Measurements from ENCODE around the gene CAMK2B. TPM values are rescaled to one million over a fixed set of nuclear protein-coding genes. Genes with fewer than 3 reads are reported as not detected.

The CAMK2B gene
- total RNA-seq, 4 donors from 2014 or later, result 7.0 to 19.3 (median 18.5) TPM

DNA sequence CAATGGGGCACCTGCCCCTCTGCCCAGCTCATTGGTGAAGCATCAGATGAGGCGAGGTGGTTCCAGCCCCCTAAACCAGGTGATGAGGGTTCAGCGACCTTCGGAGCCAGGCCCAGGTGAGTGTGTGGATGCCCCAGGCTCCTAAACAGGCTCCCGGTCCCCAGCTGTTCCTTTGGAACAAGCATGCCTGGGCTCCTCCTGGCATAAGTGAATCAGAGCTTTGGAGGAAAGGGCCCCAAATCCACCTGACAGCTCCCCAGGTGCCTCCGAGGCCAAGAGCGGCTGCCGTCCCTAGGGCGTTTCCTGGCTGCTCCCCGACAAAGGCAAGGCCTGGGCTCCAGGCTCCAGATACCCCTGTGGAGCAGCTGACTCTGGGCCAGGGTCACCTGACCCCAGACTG is 63.4 kb downstream of the CAMK2B start:
- WGBS, 2 donors, result no CpG with 5 or more reads among the region's 9 CpGs
- no peaks in the 10 kb centered on the region for H3K9me3 ChIP-seq
- no peaks in the 10 kb centered on the region for H3K27me3 ChIP-seq
- no peak overlapping the region for H3K27ac ChIP-seq
- no peak for DNase-seq
- intact Hi-C loops (cut with DNase I), result no loop called here
- H3K4me3 ChIP-seq (replicated peaks in 1 of 3), result no peak overlapping the region
- no peaks in the 10 kb centered on the region for H3K36me3 ChIP-seq
- H3K4me1 ChIP-seq, result peaks cover 0 to 20% of the 10 kb centered on the region in 2 donors
- no peak for TF ChIP-seq POLR2A (IDR thresholded peaks at IDR 0.05)
- TF ChIP-seq, protein P1, sequence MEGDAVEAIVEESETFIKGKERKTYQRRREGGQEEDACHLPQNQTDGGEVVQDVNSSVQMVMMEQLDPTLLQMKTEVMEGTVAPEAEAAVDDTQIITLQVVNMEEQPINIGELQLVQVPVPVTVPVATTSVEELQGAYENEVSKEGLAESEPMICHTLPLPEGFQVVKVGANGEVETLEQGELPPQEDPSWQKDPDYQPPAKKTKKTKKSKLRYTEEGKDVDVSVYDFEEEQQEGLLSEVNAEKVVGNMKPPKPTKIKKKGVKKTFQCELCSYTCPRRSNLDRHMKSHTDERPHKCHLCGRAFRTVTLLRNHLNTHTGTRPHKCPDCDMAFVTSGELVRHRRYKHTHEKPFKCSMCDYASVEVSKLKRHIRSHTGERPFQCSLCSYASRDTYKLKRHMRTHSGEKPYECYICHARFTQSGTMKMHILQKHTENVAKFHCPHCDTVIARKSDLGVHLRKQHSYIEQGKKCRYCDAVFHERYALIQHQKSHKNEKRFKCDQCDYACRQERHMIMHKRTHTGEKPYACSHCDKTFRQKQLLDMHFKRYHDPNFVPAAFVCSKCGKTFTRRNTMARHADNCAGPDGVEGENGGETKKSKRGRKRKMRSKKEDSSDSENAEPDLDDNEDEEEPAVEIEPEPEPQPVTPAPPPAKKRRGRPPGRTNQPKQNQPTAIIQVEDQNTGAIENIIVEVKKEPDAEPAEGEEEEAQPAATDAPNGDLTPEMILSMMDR (IDR thresholded peaks at IDR 0.05), result no peak

DNA sequence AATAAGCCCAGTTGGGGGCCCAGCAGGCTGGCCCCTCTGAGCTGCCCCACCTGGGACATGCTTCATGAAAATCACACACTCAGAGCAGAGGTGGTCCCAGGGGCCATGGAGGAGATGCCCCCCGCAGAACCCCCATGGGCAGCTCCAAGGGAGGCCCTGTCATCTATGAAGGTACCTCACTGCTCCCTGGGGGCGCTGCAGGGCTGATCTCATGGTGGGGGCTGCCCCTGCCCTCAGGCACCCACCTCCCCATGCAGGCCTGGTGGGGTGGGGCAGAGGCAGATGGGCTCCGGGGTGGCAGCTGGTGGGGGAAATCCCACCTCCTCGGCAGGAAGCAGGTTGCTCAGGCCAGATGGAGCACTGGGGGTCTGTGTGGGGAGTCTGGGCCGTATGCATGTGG is 64.2 kb downstream of the CAMK2B start:
- Histone ChIP-seq H3K4me1 (peaks cover 0 to 20% of the 10 kb centered on the region in 2 donors), H3K4me3 (replicated peaks in 1 of 3) (no peak overlapping the region), H3K36me3 (no peaks in the 10 kb centered on the region), H3K27ac (no peak overlapping the region), H3K27me3 (no peaks in the 10 kb centered on the region), H3K9me3 (no peaks in the 10 kb centered on the region)
- intact Hi-C loops (cut with DNase I), result no loop called here
- no peak for DNase-seq
- TF ChIP-seq, protein P1 (IDR thresholded peaks at IDR 0.05), result no peak
- no peak for TF ChIP-seq POLR2A (IDR thresholded peaks at IDR 0.05)
- 72 to 92% methylated on average over 3 of the region's 5 CpGs for WGBS, 2 donors

DNA sequence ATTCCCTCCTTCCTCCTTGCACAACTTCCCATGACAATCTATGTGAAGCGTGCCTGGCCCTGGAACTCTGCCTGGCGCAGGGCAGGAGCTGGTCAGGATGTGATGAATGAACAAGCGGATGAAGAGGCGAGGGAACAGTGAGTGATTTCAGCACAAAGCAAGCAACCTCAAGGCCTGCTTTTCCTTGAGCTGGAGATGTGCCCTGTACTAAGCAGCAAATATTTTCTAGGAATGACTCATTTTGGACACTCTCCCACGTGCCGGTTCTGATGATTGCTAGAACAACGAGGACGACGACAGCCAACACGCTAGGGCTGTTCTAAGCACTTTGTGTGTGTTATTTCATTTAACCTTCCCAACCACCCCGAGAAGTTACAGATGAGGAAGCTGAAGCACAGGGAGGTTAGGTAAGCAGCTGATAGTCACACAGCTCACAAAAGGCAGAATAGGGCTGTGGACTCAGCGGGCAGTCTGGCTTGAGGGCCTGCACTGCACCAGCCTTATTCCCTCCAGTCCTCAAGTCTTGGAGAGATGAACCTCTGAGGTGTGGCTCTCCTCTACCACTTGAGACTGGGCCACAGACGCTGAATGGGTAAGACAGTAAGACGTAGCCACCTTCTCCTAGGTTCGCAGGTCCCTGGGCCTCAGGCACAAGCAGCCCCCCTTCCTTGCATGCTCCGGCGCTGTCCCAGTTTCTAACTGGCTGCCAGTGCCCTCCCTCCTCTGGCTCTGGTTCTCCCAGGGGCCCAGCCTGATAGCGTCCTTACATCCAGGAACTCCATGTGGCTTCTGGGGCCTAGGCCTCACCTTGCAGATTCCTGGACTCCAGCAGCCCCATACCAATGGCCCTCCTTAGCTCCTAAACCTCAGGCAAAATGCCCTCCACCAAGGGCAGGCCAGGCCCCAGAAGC is 65.6 kb downstream of the CAMK2B start:
- H3K27me3 ChIP-seq, result no peaks in the 10 kb centered on the region
- H3K27ac ChIP-seq, result no peak overlapping the region
- no peaks in the 10 kb centered on the region for H3K9me3 ChIP-seq
- H3K4me3 ChIP-seq (replicated peaks in 1 of 3), result no peak overlapping the region
- intact Hi-C loops (cut with DNase I), result no loop called here
- no peaks in the 10 kb centered on the region for H3K36me3 ChIP-seq
- TF ChIP-seq, protein P1 (IDR thresholded peaks at IDR 0.05), result no peak
- TF ChIP-seq POLR2A (IDR thresholded peaks at IDR 0.05), result no peak
- peak; percentile 8 to 21 for DNase-seq
- 69 to 84% methylated on average over 13 to 18 of the region's 18 CpGs for WGBS, 2 donors
- peaks cover 0 to 20% of the 10 kb centered on the region in 2 donors for H3K4me1 ChIP-seq

DNA sequence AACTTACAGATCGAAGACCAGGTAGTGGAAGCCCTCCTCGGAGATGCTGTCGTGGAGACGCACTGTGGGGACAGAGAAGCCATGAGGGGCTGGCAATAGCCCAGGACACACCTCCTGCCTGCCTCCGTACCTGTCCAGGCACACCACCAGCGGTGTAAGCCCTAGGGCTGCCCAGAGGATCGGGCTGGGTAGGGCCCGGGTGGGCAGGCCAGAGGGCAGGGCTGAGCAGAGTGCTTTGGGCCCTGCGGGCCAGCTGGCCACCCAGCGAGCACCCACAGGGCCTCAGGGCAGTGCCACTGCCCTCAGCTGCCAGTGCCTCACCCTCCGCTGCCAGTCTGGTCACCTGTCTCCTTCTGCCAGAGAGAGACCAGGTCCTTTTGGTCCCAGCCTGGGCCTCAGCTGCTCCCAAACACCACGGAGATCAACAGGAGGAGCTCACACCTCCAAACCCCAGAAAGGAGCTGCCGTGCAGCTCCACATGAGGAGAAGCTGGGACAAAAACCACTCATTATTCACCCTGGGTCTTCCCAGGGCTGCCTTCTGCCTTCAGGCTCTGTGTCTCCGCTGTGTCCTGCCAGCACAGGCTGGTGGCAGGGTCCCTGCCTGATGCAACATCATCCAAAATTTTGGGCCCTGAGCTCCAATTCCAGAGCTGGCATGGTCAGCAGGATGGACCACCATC is 66.4 kb downstream of the CAMK2B start:
- no peak for TF ChIP-seq POLR2A (IDR thresholded peaks at IDR 0.05)
- TF ChIP-seq, protein P1 (IDR thresholded peaks at IDR 0.05), result no peak
- Histone ChIP-seq H3K9me3 (no peaks in the 10 kb centered on the region), H3K27me3 (no peaks in the 10 kb centered on the region), H3K36me3 (no peaks in the 10 kb centered on the region), H3K27ac (peak overlapping the region in 2 of 3 donors; percentile 24 to 57), H3K4me3 (replicated peaks in 1 of 3) (no peak overlapping the region), H3K4me1 (peaks cover 0 to 20% of the 10 kb centered on the region in 2 donors)
- whole genome bisulfite sequencing, 2 donors, result 89 to 90% methylated on average over 8 to 10 of the region's 14 CpGs
- DNase-seq, result no peak
- intact Hi-C loops (cut with DNase I), result no loop called here

DNA sequence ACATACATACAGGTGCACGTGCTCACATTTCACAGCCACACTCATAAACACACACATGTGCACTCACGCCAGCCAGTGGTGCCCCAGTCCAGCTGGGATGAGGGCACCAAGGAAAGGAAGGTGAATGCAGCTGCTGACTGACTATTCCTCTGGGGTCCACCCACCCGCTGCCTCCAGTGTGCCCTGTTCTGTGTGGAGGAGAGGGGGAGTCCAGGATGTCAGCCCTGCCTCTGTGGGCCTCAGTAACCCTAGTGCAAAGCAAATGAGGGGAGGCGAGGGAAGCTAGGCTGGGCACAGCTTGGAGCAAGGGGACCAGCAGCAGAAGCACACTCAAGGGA is 67.0 kb downstream of the CAMK2B start:
- H3K4me3 ChIP-seq (replicated peaks in 1 of 3), result no peak overlapping the region
- intact Hi-C loops (cut with DNase I), result no loop called here
- 84 to 89% methylated on average over 4 of the region's 4 CpGs for WGBS, 2 donors

More for the DNA sequence above, 67.0 kb downstream of the CAMK2B start:
- TF ChIP-seq POLR2A (IDR thresholded peaks at IDR 0.05), result no peak
- TF ChIP-seq, protein P1 (IDR thresholded peaks at IDR 0.05), result no peak
- Histone ChIP-seq H3K27me3 (no peaks in the 10 kb centered on the region), H3K36me3 (no peaks in the 10 kb centered on the region), H3K9me3 (no peaks in the 10 kb centered on the region), H3K27ac (peak overlapping the region in 1 of 3 donors; percentile 57), H3K4me1 (peaks cover 0 to 20% of the 10 kb centered on the region in 2 donors)
- DNase-seq, result no peak

Data from thyroid gland (tissue), 4 donors.